Adrenal gland (tissue), 12 donors: ENCODE measurements around the gene SBF2. TPM values are rescaled to one million over a fixed set of nuclear protein-coding genes. Genes with fewer than 3 reads are reported as not detected.

Experiments used
- DNase-seq, 7 donors: peaks; one replicate each; pipeline ENCODE4 v3.0.0-alpha.2; 2019 to 2020
- H3K27ac ChIP-seq, 5 donors: fragments of 200-600 bp; sonication (generic) in 4 of 5; 1 replicate in 3 of 5; 2 replicates in 2 of 5; pipeline versions ENCODE4 v1.5.1 to v1.8.0; 2016 to 2020; ENCODE audit warnings: mild to moderate bottlenecking in 1 of 5
- H3K27me3 ChIP-seq: fragments of 200-600 bp; 2 replicates; pipeline ENCODE4 v1.8.0; 2021
- H3K36me3 ChIP-seq, 2 donors: fragments of 200-600 bp; replicated peaks in 1 of 2; 1 replicate in 1 of 2; 2 replicates in 1 of 2; pipeline versions ENCODE4 v1.5.1 to v1.8.0; 2018 to 2022
- H3K4me1 ChIP-seq, 2 donors: fragments of 200-600 bp; replicated peaks in 1 of 2; 1 replicate in 1 of 2; 2 replicates in 1 of 2; pipeline versions ENCODE4 v1.5.1 to v1.8.0; 2018 to 2021
- H3K4me3 ChIP-seq, 4 donors: fragments of 200-600 bp; sonication (generic) in 3 of 4; one replicate each; pipeline ENCODE4 v1.5.1; 2016 to 2018
- H3K9me3 ChIP-seq, 3 donors: fragments of 200-600 bp; sonication (generic) in 1 of 3; replicated peaks in 1 of 3; 1 replicate in 2 of 3; 2 replicates in 1 of 3; pipeline versions ENCODE4 v1.5.1 to v1.8.0; 2016 to 2021
- CTCF ChIP-seq, 6 experiments: fragments of 450-650 bp in 4 of 6; fragments of 200-600 bp in 2 of 6; sonication (generic) in 1 of 6; IDR thresholded peaks; 1 replicate in 5 of 6; 2 replicates in 1 of 6; pipeline versions ENCODE4 v1.5.1 to v1.8.0; 2016 to 2021; ENCODE audit warnings: antibody characterized with exemption in 6 of 6, mild to moderate bottlenecking in 2 of 6, moderate library complexity in 1 of 6
- POLR2A ChIP-seq, 2 donors: fragments of 450-650 bp; IDR thresholded peaks; one replicate each; pipeline ENCODE4 v1.6.1; 2017; ENCODE audit warnings: antibody characterized with exemption in 2 of 2, mild to moderate bottlenecking in 2 of 2, moderate library complexity in 1 of 2
- WGBS, 4 donors: extraction: QIAGEN DNeasy Blood & Tissue Kit in 2 of 4; methylation state at CpG; one replicate each; pipeline versions ENCODE4 v1.1.5 to v1.1.7; 2013 to 2017; 5-methylcytosine and 5-hydroxymethylcytosine counted together
- intact Hi-C, 2 donors: fragments of 100-400 bp; cut with DNase I; formaldehyde crosslinking; loops; one replicate each; pipeline versions ENCODE4 v1.14.1 to v1.15.0; 2022 to 2023
- polyA plus RNA-seq, 3 donors: library from polyadenylated mRNA; stranded (reverse); fragments of 200-250 nt in 2 of 3; fragments of 350-450 nt in 1 of 3; fragmentation: Illumina TruSeq in 1 of 3; extraction: RNeasy Lipid Tissue Mini Kit (QIAGEN cat#74804) in 1 of 3; gene quantifications; one replicate each; pipeline ENCODE4 v1.2.3, GENCODE V29; 2013 to 2014
- total RNA-seq, 9 donors: library from RNA; depleted of rRNA in 4 of 9; stranded (reverse); fragments of >200 nt in 4 of 9; fragments of 120-200 nt in 1 of 9; fragmentation: NEBNext Ultra II Directional in 1 of 9; extraction: Animal tissue kit (Norgen Biotek cat#: 25700) in 1 of 9; gene quantifications; one replicate each; pipeline versions ENCODE4 v1.1.0 to v1.2.4, GENCODE V29; 2013 to 2023
- donor health status: healthy with polysubstance abuse.
- donor health status: Bipolar disorder and iron deficiency.
- donor health status: DM: yes; HTN: yes; CAD: no.
- donor health status: DM: no; HTN: no; CAD: no.
- donor health status: DM: no; HTN: no; CAD: no.
- donor health status: DM: yes; HTN: yes; CAD: no.

Gene SBF2
- total and polyA plus RNA-seq, 12 donors, result 12.5 to 66.7 (median 38.0) TPM

- Histone ChIP-seq H3K4me3 (no peak overlapping the region), H3K36me3 (no peaks in the 10 kb centered on the region), H3K27me3 (no peaks in the 10 kb centered on the region), H3K27ac (no peak overlapping the region), H3K4me1 (peaks cover 11 to 50% of the 10 kb centered on the region in 2 donors), H3K9me3 (no peaks in the 10 kb centered on the region)
- intact Hi-C loops, result no loop called here
- 83 to 93% (median 88%) methylated on average over 6 to 24 of the region's 24 CpGs for WGBS, 4 donors
- no peak for TF ChIP-seq CTCF (IDR thresholded peaks at IDR 0.05)
- no peak for TF ChIP-seq POLR2A (IDR thresholded peaks at IDR 0.05)
- no peak for DNase-seq
Observed at GRCh38 chr11:10288881-10289764, 4.9 kb downstream of the SBF2 start.

- 83 to 92% (median 90%) methylated on average over 3 to 9 of the region's 9 CpGs for WGBS, 4 donors
Observed at GRCh38 chr11:10287766-10288715, 6.0 kb downstream of the SBF2 start.

GRCh38 chr11:10287140-10287539, 6.9 kb downstream of the SBF2 start:
- Histone ChIP-seq H3K4me3 (no peak overlapping the region), H3K4me1 (peaks cover under 1 to 40% of the 10 kb centered on the region in 2 donors)

More at GRCh38 chr11:10287766-10288715, 6.0 kb downstream of the SBF2 start:
- Histone ChIP-seq H3K27ac (no peak overlapping the region), H3K4me1 (peaks cover 9 to 49% of the 10 kb centered on the region in 2 donors), H3K27me3 (no peaks in the 10 kb centered on the region), H3K9me3 (no peaks in the 10 kb centered on the region), H3K36me3 (no peaks in the 10 kb centered on the region), H3K4me3 (no peak overlapping the region)
- no peak for DNase-seq
- intact Hi-C loops, result no loop called here
- no peak for TF ChIP-seq CTCF (IDR thresholded peaks at IDR 0.05)
- no peak for TF ChIP-seq POLR2A (IDR thresholded peaks at IDR 0.05)

More at GRCh38 chr11:10287140-10287539, 6.9 kb downstream of the SBF2 start:
- TF ChIP-seq POLR2A (IDR thresholded peaks at IDR 0.05), result no peak
- no peak for TF ChIP-seq CTCF (IDR thresholded peaks at IDR 0.05)
- no peaks in the 10 kb centered on the region for H3K27me3 ChIP-seq
- H3K36me3 ChIP-seq, result no peaks in the 10 kb centered on the region
- intact Hi-C loops, result no loop called here
- 51 to 72% (median 59%) methylated on average over 3 of the region's 3 CpGs for WGBS, 4 donors
- H3K9me3 ChIP-seq, result no peaks in the 10 kb centered on the region
- H3K27ac ChIP-seq, result no peak overlapping the region
- no peak for DNase-seq
